Muscle of leg (tissue), 11 donors: ENCODE results near the gene CFAP251. TPM values are rescaled to one million over a fixed set of nuclear protein-coding genes. Genes with fewer than 3 reads are reported as not detected.

Experiments
- DNase-seq: peaks from one replicate; pipeline ENCODE4 v3.0.0; 2013
- H3K27ac ChIP-seq: one replicate; pipeline ENCODE4 v1.5.1; 2013; ENCODE audit warnings: mild to moderate bottlenecking, low read length, control low read depth
- H3K27me3 ChIP-seq: one replicate; pipeline ENCODE4 v1.6.1; 2013; ENCODE audit warnings: low read length; ENCODE audit not compliant: control insufficient read depth, insufficient read depth
- H3K36me3 ChIP-seq: one replicate; pipeline ENCODE4 v1.6.1; 2013; ENCODE audit warnings: low read length; ENCODE audit not compliant: control insufficient read depth, insufficient read depth
- H3K4me1 ChIP-seq: one replicate; pipeline ENCODE4 v1.6.1; 2013; ENCODE audit warnings: low read length; ENCODE audit not compliant: control insufficient read depth, insufficient read depth
- H3K4me3 ChIP-seq: one replicate; pipeline ENCODE4 v1.5.1; 2013; ENCODE audit warnings: low read length, control low read depth
- H3K9me3 ChIP-seq: replicated peaks from 2 replicates; pipeline ENCODE4 v1.6.1; 2013; ENCODE audit warnings: low read depth, low read length; ENCODE audit not compliant: control insufficient read depth
- WGBS: methylation state at CpG from one replicate; pipeline ENCODE4 v1.1.5; 2013; ENCODE audit warnings: missing lambda C conversion rate; ENCODE audit not compliant: insufficient coverage; 5-methylcytosine and 5-hydroxymethylcytosine counted together
- polyA plus RNA-seq, 8 donors: library from polyadenylated mRNA; unstranded; fragments of 120-200 nt; gene quantifications; one replicate each; pipeline versions ENCODE4 v1.2.1 to v1.2.3, GENCODE V29; 2013; ENCODE audit warnings: inconsistent platforms in 1 of 8, low replicate concordance in 1 of 8; ENCODE audit not compliant: insufficient read length in 8 of 8, insufficient read depth in 1 of 8
- total RNA-seq: library from RNA; stranded (reverse); fragments of 120-200 nt; gene quantifications from one replicate; pipeline ENCODE4 v1.2.4, GENCODE V29; 2013

Gene CFAP251
- total and polyA plus RNA-seq, 9 donors: 0.74 to 2.1 (median 1.2) TPM

DNA sequence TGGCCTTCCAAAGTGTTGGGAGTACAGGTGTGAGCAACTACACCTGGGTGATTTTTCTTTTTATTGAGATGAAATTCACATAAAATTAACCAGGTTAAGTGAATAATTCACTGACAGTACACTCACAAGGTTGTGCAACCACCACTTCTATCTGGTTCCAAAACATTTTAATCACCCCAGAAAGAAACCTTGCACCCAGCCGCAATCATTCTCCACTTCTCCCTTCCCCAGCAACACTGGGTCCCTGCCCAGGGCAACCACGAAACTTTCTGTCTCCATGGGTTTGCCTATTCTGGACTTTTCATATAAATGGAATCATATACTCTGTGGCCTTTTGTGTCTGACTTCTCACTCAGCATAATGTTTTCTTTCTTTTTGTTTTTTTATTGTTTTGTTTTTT lies 133.9 kb downstream of the CFAP251 start:
- Histone ChIP-seq H3K4me3 (no peak overlapping the region), H3K27me3 (no peaks in the 10 kb centered on the region), H3K27ac (no peak overlapping the region), H3K36me3 (peaks cover 39% of the 10 kb centered on the region), H3K9me3 (no peaks in the 10 kb centered on the region), H3K4me1 (peaks cover 16% of the 10 kb centered on the region)
- WGBS: 73% methylated on average over 1 of the region's 2 CpGs
- DNase-seq: no peak

Other genes with a start within 250 kb of the CFAP251 start
- gene MORN3, start 248.9 kb upstream of the CFAP251 start, total RNA-seq: 0.13 TPM
- under 1 TPM; 0.16 to 0.96 (median 0.23) TPM for gene MORN3, start 248.9 kb upstream of the CFAP251 start, polyA plus RNA-seq
- 10.2 TPM for gene TMEM120B, start 205.8 kb upstream of the CFAP251 start, total RNA-seq
- 10 to 100 TPM; 13.1 to 28.1 (median 17.5) TPM for gene TMEM120B, start 205.8 kb upstream of the CFAP251 start, polyA plus RNA-seq
- 3.3 TPM for gene RHOF, start 124.9 kb upstream of the CFAP251 start, total RNA-seq
- gene RHOF, start 124.9 kb upstream of the CFAP251 start, polyA plus RNA-seq: 1 to 10 TPM; 1.2 to 3.5 (median 1.9) TPM
- gene SETD1B, start 114.6 kb upstream of the CFAP251 start, total RNA-seq: 3.6 TPM
- 10 to 100 TPM in 5 of 8 donors, 1 to 10 TPM in 3; 6.6 to 13.4 (median 10.3) TPM for gene SETD1B, start 114.6 kb upstream of the CFAP251 start, polyA plus RNA-seq
- gene HPD, start 59.7 kb upstream of the CFAP251 start, total RNA-seq: 0.04 TPM
- under 1 TPM in 4 of 8 donors, not detected in 4; 0.09 to 0.15 (median 0.12) TPM for gene HPD, start 59.7 kb upstream of the CFAP251 start, polyA plus RNA-seq
- gene PSMD9, start 29.8 kb upstream of the CFAP251 start, total RNA-seq: 50.9 TPM
- 10 to 100 TPM; 42.9 to 55.9 (median 47.6) TPM for gene PSMD9, start 29.8 kb upstream of the CFAP251 start, polyA plus RNA-seq
- 7.8 TPM for gene BCL7A, start 103.3 kb downstream of the CFAP251 start, total RNA-seq
- 10 to 100 TPM; 11.0 to 20.2 (median 16.5) TPM for gene BCL7A, start 103.3 kb downstream of the CFAP251 start, polyA plus RNA-seq
- 12.6 TPM for gene MLXIP, start 160.2 kb downstream of the CFAP251 start, total RNA-seq
- gene MLXIP, start 160.2 kb downstream of the CFAP251 start, polyA plus RNA-seq: 10 to 100 TPM; 19.2 to 34.0 (median 29.2) TPM